Stimulated activated CD4-positive, alpha-beta T cell treated with anti-CD3 and anti-CD28 coated beads, Interleukin-15, amount 100 ng/mL, for 48 hours (primary cell): ENCODE measurements around the gene LIPC.
"Not testable (repeated sequence)": the region's sequence is repeated elsewhere in the genome, so short reads cannot be mapped to it uniquely, and the experiment has no call there.

Experiments
- DNase-seq, 2 donors: peaks; one replicate each; pipeline ENCODE4 v3.0.0-alpha.2; 2020; ENCODE audit warnings: low read depth in 2 of 2

LIPC gene

DNA sequence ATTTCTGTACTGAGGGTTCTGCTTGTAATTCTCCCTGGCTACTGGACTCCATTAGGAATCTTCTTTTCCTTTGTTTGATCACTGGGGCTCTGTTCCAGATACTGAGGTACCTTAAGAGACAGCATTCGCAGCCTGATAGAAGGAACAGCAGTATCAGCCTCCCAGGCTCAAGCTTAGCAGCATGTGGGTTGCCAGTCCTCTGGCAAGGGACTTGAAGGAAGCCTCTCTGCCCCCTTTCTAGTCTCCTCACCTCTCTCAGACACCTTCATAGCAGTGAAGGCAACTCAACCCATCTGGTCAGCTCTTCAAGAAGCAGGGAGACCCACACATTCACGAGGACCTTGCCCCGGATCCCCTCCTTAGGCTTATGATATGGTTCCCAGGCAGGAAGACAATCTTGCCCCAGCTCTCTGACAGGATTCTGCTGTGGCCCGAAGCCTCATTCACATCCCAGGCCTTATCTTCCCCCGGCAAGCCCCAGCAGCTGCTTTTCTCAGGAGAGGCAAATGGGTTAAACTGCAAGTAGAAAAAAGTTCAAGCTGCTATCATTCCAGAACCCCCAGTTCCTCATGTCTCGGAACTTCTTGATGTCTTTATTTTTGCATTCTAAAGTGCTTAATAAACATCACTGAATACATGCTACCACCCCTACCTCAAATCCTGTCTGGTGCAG is 153.1 kb downstream of the LIPC start:
- no peak for DNase-seq

DNA sequence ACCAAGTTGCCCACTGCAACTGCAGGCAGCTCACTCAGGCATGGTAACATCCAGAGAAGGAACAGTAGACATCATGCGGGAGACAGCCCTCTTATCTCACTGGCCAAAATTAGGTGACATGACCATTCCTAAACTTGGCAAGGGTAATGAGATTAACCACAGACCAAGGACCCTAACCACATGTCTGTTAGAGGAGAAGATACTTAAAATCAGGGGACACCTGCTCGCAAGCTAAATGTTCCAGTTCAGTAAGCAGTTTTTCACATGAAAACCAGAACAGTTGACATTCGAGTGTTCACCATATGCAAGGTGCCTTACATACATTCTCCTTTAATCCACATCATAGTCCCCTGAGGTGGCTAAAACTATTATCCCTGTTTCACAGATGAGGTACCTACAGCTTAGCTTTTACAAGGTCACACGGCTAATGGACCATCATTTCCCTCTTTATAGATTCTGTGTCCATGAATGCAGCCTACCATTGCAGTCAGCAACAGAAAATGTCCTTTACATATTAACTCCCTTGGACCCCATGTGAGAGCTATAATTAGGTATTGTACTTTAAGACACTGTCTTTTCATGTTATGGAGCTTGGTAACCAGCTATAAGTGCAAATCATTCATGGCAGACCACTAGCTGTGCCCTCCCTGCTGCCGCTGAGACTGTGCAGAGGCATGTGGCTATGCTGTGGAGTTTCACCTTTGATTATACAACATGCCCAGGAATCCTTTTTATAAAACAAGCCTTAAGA is 154.1 kb downstream of the LIPC start:
- DNase-seq = no peak

DNA sequence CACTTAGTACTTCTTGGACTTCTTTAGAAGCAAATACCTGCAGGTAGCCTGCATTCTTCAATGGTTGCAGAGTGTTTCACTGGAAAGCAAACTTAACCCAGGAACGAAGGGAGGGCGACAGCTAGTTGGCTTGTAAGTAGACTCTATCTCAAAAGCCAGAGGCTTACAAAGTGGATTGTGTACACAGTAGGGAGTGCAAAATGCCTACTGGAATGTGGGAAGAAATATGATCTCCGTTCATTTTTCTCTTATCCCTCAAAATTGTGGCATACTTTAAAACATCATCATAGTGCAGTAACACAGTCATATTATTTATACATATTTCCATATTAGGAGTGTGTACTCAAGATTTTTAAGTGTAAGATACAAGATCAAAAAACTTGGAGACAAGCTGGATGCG is 155.7 kb downstream of the LIPC start:
- no peak for DNase-seq

DNA sequence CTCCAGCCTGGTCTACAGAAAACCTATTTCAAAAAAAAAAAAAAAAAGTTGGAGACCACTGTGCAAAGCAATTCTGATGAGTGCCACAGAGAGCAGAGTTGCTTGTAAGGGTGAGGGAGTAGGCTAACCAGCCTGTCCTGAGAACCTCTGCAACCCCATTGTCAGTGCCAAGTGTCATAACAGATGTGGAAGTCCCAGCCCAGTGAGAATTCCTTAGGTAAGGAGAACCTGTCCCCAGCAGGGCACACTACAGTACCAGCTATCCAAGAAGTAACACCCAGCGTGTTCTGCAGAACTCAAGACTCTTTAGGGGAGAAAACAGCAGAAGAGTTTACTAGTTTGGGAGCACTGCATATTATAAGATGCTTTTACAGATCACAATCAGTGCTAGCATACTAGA is 156.3 kb downstream of the LIPC start:
- no peak for DNase-seq

DNA sequence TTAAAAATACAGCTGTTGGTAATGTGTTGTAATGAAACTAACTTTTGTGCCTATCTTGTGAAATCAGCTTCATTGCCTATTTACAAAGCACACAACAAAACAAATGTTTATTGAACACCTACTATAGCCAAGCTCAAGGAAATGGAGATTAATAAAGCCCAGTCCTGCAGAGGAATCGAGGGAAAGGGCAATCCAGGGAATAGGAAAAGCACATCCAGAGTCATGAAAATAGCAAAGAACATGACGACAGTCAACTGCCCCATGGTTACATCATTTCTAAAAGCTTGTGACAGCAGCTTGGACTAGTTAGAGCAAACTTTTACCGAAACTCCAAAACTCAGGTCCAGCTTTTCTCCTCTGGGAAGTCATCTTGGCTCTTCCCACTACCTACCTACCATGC is 157.3 kb downstream of the LIPC start:
- DNase-seq = no peak

DNA sequence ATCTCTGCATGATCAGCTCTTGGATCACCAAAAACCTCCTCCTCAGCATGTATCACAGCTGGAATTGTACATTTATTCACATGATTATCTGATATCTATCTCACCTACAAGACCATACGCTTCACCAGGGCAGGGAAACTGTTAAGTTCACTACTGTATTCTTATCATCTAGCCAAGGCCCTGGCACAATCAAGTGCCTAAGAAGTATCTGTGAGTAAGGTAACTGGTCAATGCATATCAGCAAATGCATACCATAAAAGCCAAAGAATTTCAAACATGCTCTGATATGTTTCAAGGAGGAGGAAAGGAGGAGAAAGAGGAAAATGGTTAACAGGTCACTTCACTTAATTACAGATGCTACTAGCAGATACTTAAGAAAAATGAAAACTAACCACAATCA is 158.4 kb downstream of the LIPC start:
- no peak for DNase-seq

DNA sequence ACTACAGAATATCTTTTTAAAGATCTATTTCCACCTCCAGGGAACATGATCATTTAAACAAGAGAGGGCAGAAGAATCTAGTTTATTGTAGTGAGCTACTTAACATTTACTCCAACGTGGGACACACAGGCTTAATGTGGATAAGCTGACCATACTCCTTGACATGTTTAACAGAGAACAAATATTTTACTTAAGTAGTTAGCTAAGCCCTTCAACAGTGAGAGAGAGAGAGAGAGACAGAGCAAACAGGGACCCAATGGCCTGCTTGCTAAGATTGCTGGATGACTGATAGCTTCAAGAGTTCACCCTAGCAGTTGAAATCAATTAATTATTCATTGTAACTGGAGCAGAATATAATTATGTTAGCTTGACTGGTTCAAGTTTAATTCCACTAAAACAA is 159.1 kb downstream of the LIPC start:
- no peak for DNase-seq

DNA sequence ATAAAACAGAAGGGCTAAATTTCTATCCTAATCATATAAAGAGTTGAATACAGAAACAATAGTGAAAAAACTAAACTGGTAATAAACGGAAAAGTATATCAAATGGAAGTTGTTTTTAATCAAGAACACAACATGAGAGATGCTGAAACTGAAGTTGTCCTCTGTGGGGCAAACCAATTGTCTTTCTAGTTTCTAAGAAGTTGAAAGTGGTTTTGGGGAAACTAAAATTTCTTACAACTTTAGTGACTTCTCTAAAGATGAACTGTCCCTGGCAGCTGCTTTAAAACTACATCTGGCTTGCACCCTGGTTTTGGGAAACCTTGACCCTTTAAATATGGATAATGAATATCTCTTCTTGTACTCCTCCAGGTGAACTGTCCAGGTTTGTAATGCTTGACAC is 162.1 kb downstream of the LIPC start:
- DNase-seq = no peak

DNA sequence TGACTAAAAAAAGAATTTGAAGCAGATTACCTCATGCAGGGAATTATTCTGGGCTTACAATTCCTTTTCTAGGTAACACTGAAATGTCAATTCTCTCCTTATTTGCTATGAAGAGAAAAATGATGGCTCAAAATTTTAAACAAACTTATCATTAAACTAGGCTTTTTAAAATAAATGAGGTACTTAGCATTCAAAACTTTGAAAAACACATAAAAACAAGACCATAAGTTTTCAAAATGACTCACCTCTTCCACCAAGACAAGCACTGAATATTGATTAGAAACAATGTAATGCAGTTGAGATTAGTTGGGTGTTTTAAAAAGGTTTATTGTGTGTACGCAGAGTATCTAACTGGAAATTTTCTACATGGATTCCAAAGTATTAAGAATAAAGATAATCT is 163.1 kb downstream of the LIPC start:
- DNase-seq = no peak

DNA sequence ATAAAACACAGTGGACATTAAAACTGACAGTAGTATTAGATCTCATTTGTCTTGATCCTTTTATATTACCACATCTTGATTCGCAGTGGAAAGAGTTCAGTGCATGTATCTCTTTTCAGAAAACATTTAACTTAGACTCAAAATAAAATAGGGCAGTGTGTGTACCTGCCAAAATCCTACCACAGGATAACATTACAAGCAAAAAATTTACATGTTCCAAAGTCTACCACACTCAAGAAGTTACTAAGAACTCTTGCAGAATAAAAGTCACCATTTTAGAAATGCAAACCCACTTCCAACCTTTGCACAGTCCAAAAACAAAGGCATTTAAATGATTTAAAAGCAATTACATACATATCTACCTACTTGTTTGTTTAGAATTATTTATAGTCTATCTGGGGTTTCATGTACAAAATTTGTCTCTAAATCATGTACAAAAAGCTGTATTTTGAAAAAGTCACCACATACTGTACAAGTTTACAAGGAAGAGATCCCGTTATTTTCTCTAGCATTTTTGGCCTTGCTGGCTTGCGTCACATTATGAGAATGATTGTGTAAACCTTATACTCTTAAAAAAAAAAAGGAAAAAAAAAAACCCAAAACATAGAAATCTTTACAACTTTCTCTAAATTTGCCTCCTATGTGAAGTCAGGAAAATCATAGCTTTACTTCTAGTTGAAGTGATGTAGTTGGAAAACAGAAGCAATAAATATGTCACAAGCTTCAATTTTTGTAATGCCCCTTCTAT is 163.9 kb downstream of the LIPC start:
- no peak for DNase-seq

DNA sequence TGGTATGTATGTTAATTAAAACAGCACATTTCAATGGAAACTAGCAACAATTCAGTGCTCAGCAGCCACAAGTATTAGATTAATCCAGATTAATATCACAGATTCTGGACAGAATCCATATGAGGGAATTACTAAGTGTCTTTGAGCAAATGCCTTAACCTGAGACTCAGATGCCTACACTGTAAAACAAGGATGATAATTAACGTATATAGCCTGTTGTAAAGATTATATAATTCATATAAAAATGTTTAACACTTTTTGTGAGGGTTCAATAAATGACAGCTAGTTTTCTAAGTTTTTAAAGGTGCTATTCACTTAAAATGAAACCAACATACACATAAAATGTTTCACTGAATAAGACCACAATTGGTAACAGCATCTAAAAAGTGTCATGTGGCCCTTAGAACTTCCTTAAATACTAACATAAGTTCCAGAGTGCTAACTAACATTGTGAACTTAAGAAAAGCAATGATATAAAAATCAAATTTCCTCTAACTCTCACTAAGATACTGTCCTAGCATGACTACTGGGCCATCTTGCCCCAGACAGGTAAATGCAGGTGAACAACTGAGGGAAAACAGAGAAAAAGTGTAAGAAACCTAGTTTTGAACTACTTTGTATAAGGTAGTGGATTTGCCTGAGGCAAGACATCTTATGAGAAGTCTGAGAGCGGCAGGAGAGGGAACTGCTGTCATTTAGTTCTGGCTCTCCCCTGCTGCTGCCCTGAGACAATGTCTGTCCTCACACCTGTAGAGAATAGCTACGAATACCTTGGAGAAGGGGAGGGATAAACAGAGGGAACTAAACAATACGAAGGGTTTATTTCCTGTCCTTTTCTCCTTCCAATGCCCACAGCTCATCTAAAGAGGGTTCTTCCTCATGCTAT is 166.4 kb downstream of the LIPC start:
- DNase-seq = no peak

DNA sequence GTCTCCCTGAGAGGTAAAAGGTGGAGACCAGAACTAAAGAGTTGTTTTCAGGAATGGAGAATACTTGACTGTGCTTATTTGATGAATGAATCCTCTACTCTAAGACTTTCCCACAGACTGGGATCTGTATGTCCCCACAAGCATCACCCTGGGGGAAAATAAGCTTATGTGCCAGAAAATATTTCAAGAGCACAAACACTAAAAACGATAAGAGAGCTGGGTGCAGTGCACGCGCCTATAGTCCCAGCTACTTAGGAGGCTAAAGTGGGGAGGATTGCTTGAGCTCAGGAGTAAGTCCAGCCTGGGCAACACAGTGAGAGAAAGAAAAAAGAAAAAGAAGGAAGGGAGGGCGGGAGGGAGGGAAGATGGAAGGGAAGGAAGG is 167.0 kb downstream of the LIPC start:
- no peak for DNase-seq

DNA sequence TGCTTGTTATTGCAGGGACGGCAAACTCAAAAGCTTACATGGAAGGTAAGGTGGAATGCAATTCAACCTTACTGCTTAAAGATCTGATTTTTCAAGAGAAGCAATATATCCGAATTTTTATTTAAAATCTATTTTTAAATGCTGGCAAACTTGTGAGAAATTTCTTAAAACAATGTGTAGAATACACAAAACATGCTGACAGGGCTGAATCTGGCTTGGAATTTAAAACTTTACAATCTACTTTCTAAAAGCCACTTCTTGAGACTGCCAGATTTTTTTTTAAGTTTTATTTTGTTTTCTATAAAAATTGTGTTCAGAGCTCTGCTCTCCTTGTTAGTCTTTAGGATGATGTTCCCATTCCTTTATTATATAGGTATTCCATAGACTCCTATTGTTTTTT is 171.0 kb downstream of the LIPC start:
- DNase-seq = no peak

DNA sequence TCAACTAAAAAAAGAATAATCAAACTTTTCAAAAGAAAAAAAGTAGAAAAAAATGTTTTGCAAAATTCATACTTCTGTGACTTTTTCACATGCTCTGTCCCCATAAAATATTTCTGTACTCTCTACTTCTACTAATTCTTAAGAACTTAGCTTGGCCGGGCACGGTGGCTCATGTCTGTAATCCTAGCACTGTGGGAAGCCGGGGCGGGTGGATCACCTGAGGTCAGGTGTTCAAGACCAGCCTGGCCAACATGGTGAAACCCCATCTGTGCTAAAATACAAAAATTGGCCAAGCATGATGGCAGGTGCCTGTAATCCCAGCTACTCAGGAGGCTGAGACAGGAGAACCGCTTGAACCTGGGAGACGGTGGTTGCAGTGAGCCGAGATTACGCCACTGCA is 172.1 kb downstream of the LIPC start:
- DNase-seq = not testable (repeated sequence)

DNA sequence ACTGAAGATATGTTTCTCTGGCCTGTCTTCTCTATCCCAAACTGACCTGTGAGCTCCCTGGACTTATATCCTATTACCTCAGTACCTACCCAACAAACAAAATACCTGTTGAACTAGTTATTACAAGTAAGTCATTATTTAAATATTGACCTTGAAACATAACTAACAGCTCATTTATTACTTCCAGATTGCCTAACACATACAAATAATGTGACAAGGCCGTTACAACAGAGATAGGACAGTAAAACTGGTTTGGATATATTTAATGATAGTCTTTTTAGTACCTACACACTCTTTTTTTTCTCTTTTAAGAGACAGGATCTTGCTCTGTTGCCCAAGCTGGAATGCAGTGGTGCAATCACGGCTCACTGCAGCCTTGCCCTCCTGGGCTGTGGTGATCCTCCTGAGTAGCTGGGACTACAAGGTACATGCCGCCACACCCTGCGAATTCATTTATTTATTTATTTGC is 172.7 kb downstream of the LIPC start:
- DNase-seq = no peak

DNA sequence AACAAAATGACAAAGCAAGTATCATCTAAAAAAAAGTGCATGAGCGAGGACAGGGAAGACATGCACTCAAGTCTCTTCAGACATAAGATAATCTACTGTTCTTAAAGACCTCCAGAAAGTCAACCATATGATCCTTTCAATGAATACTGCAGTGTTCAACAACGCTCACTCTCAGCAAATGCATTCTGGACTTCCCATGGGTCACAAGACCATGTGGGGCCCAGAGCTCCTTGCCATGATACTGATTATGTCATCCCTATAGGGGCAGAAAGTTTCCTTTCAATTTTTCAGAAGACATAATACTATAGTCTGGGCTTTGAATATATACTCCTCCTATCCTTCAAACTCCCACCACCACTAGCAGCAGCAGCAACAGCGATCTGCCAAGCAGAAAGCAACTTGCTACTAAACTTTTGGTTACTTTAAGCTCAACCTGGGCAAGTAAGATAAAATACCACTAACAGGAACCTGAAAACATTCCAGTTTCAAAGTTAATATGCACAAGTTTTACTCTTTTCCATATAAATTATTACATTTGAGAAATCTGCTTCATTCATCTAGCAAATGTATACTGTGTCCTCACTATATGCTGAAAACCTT is 174.2 kb downstream of the LIPC start:
- no peak for DNase-seq

DNA sequence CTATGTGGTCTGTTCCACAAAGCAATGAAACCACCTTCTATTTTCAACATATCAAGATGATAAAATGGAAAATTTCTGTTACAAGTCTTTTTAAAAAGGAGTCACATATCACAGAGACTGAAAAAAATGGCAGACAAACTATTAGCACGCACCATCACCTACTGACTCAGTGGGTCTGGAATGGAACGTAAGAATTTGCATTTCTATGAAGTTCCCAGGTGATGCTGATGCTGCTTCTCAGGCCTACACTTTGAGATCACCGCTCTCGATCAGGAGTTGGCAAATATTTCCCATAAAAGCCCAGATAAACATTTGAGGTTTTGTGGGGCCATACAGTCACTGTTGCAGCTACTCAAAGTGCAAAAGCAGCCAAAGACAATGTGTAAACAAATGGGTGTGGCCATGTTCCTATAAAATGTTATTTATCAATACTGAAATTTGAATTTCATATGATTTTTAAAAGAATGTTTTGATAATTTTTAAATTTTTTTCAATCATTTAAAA is 174.8 kb downstream of the LIPC start:
- DNase-seq = no peak

DNA sequence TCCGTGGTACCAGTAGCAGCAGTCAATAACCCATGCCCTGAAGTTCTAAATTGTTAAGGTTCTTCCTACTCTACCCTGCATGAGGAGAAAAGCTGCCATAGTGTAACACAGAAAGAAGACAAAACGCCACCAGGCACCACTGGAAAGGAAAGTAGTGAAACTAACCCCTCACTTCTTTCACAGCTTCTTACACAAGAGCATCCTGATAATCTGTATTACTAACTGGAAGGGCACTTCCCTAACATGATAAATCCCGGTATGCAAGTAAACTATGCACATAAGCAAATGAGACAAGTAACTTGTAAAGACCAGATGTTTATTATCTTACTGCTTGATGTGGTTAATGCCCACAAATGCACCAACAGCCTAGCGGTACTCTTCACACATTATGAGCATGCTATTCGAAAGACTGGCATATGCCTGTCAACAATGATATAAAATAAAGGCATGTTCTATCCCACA is 176.4 kb downstream of the LIPC start:
- DNase-seq = no peak

DNA sequence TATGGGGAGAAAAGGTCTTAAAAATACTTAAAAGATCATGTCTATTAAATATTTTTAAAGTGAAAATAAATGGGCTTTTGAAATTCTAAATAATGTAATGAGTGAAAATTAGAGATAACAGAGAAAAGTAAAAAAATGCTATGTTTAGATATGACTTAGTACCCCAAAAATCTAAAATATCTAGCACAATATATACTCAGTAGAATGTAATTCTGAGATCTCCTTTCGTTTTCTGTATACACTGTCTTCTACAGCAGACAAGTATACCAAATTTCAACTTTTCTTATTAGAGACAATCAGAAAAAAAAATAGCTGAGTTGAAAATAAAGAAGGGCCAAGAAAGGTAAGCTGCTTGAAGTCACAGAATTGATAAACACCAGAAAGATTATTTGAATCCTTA is 176.9 kb downstream of the LIPC start:
- no peak for DNase-seq

DNA sequence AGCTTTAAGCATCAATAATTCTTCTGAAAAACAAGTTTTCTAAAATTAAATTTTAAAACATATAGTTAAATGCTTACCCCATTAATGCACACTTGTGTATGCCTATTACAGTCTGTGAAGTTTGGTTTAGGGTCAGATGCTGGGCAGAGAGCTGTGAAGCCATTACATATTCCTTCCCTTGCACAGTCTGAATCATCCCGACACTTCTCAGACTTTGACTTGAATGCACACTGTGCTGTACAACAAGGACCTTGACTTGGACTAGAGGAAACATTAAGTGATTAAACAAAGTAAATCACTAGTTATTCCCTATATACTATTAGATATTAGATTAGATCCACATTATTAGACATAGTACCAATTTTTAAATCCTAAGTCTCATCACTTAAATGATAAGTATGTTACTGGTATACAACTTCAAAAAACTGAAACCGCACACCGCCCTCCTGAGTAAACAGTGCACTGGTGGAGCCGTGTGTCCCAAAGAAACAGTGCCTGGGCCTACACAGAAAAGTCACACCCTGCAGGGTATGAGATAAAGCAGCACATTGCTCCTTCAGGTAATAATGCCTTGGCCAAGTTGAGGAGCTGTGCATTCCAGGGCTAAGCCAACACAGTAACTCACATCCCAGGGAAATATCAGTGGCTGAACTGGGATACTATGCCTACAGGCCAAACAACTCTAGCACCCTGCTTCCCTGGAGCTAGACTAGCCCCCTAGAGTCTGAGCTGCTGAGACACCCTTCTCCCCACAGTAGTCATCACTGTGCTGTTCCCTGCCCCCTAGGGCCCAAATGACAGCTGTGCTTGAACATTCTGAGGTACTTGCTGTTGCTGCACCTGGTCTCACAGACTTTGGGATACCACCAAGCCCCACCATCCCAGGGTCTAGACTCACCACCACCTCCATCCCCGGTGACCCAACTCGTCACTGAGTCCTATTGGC is 180.2 kb downstream of the LIPC start:
- DNase-seq = no peak
